Erythroblast (primary cell): ENCODE data around the gene TAF5L.
"Not testable (repeated sequence)": the region's sequence is repeated elsewhere in the genome, so short reads cannot be mapped to it uniquely, and the experiment has no call there.

ENCODE experiments used
- DNase-seq, 2 experiments: peaks; one replicate each; lab custom pipeline; 2025; lab: John Stamatoyannopoulos, UW
- GATA1 ChIP-seq: IDR thresholded peaks from 2 replicates; pipeline ENCODE4 v1.6.1; 2011; ENCODE audit warnings: low read depth, mild to moderate bottlenecking, control low read depth, low read length, moderate library complexity
- POLR2A ChIP-seq: IDR thresholded peaks from 2 replicates; pipeline ENCODE4 v1.6.1; 2011; ENCODE audit warnings: mild to moderate bottlenecking, low read length

Gene TAF5L

DNA sequence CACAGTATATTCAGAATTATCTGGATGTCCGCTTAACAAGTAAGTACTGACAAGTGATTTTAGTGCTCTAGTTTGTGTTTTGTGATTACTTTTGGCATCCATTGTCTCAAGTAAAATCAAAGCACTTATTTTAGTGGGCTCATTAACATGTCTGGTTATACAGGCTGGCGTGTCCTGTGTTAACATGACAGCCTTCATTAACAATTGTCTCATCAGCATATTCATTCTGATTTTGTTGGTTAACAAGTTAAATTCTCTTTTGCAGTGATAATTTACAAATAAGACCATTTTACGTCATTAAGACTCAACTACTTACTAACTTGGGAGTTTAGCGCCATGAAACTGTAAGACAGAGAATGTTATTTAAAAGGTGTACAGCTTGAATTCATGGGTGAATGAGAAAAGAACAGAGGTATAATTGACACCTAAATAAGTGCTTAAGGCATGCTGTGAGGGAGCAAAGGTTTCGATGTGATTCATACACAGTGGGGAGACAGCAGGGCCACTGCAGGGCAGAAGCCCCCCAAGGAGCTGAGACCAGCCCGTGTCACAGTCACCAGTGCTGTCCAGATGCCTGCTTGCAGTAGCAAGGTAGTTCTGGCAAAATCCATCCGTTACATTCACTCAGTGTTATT, 22.4 kb downstream of the TAF5L start:
- no peak for DNase-seq

GRCh38 chr1:229600229-229600628, 25.7 kb downstream of the TAF5L start:
- DNase-seq: no peak
- TF ChIP-seq POLR2A: no peak
- TF ChIP-seq GATA1: no peak

More for the DNA sequence above, 22.4 kb downstream of the TAF5L start:
- TF ChIP-seq POLR2A (no peak), GATA1 (no peak)

- TF ChIP-seq POLR2A: no peak
- no peak for TF ChIP-seq GATA1
- DNase-seq: peak; percentile 46 to 51
Measured at GRCh38 chr1:229599218-229599954, 26.5 kb downstream of the TAF5L start.

GRCh38 chr1:229597877-229598276, 28.0 kb downstream of the TAF5L start:
- TF ChIP-seq POLR2A (no peak), GATA1 (no peak)
- DNase-seq: no peak

DNA sequence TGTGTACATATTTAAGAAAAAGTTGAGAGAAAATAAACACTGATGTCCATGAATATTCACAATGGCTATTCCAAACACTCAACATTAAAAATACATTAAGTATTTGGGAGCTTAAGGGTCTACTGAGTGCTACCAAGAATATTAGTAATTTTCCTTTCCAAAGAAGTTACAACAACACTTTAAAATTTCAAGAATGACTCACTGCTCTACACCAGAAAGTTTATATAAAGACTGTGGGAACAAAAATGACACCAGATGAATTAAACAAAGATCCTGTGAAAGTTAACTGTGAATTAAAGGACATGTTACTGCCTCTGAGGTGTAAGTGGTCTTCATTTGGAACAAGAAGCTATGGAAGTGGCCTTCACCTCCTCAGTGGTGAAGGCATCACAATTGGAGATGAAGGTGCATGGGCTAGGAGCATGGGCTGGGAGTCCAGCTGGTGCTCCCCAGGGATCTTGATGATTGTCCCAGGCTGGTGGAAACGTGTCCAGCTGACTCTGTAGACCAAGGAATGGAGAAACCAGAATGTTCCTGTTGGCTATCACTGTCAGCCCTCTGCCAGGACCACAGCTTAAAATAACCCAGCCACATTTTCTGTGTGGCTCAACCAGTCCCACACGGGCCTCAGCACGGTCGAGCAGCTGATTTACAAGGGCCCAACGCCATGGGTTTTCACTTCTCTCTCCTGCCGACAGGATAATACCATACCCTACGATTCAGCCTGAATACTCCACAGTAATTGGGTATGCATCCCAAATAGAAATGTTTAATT, 28.8 kb downstream of the TAF5L start:
- DNase-seq: no peak
- TF ChIP-seq POLR2A (no peak), GATA1 (no peak)

DNA sequence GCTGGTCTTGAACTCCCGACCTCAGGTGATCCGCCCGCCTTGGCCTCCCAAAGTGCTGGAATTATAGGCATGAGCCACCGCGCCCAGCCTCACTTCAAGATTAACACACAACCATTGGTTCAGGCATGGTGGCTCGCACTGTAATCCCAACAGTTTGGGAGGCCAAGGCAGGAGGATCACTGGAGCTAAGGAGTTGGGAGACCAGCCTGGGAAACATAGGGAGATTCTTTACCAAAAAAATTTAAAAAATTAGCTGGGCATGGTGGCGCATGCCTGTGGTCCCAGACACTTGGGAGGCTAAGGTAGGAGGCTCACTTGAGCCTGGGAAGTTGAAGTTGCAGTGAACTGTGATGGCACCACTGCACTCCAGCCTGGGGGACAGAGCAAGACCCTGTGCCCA, 30.0 kb downstream of the TAF5L start:
- not testable (repeated sequence) for DNase-seq

- TF ChIP-seq POLR2A: no peak
- TF ChIP-seq GATA1: no peak
Measured at GRCh38 chr1:229594227-229595008, 31.5 kb downstream of the TAF5L start.

DNA sequence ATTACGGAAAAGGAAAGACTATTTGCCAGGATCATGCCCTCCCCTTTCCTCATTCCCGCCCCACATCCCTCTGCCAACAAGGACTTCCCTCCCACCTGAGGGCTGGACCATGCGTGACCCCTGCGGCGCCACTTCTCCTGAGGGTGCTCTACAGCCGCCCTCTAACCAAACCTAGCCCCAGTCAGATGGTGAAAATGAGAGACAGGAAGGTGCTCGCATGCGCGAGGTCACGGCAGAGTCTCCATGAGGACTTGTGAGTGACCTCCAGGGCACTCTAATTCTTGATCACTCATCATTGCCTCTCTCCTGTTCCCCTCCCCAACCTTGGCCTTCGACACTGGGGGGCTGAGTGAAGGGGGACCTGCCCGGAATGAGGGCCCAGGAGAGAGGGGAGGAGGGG, 32.1 kb downstream of the TAF5L start:
- TF ChIP-seq POLR2A (no peak), GATA1 (no peak)
- DNase-seq: no peak

More at GRCh38 chr1:229594227-229595008, 31.5 kb downstream of the TAF5L start:
- DNase-seq: no peak

- TF ChIP-seq POLR2A: no peak
- TF ChIP-seq GATA1: no peak
- DNase-seq: no peak
Measured at GRCh38 chr1:229590119-229590518, 35.8 kb downstream of the TAF5L start.

- no peak for DNase-seq
- TF ChIP-seq GATA1: no peak
- TF ChIP-seq POLR2A: no peak
Measured at GRCh38 chr1:229585338-229585737, 40.6 kb downstream of the TAF5L start.

DNA sequence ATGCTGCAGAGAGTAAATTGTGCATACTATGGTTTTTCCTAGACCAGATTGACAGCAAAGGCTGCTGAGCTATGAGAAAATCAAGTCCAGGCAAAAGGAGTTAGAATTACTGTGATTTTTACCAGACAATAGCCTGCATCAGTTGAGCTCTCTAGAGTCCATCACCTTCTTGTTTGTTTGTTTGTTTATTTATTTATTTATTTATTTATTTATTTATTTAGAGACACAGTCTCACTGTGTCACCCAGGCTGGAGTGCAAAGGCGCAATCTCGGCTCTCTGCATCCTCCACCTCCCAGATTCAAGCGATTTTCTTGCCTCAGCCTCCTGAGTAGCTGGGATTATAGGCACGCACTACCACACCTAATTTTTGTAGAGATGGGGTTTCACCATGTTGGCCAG, 43.2 kb downstream of the TAF5L start:
- TF ChIP-seq GATA1: no peak
- no peak for TF ChIP-seq POLR2A
- DNase-seq: no peak

GRCh38 chr1:229582011-229582694, 43.8 kb downstream of the TAF5L start:
- TF ChIP-seq POLR2A: no peak
- TF ChIP-seq GATA1: no peak
- DNase-seq: no peak

DNA sequence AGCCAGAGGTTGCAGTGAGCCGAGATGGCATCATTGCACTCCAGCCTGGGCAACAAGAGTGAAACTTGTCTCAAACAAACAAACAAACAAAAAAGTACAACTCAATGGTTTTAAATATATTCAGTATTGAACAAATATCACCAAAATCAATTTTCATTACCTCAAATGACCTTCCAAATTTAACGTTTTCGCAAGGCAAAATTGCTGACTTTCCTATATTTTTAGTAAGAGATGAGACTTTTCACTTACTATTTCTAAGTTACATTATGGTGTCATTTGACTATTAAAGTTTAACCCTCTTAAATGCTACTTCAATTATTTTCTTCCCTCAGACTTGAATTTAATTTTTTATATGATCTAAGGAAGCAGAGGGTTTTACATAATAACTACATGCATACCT, 44.4 kb downstream of the TAF5L start:
- DNase-seq: no peak
- no peak for TF ChIP-seq POLR2A

DNA sequence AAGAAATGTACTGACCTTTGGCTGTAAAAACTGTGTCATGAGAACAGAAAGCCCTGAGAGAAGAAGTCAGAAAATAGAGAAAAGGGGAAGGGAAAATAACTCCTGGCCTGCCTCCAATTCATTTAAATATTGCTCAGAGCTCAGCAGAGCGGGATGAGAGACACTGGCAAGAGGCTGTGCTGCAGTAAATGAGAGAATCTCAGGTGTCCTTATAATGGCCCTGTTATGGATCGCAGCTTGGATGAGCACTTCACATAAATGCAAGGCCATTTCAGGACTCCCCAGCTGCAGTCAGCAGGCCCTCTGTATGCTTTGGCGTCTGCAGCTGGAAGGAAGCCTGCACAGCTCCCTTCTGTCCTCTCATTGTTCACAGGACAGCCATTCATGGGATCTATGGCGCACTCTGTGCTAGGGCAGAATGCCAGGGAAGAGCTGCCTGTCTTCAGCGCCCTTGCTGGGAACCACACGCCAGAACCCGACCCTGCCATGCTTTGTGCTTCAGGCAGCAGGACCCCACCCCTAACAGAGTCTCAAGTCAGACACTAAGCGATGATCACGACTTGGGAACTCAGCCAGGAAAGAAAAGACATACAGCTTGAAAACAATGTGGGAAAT, 46.8 kb downstream of the TAF5L start:
- DNase-seq: no peak
- TF ChIP-seq GATA1: no peak
- TF ChIP-seq POLR2A: no peak
